ENCODE data around the gene AFG1L. TPM values are rescaled to one million over a fixed set of nuclear protein-coding genes. Genes with fewer than 3 reads are reported as not detected.

Gene AFG1L
- total RNA-seq, 1 experiment from 2014 or later: 6.8 TPM

- in situ Hi-C loops (cut with HindIII; ENCODE audit: low pct_unique_long_range_greater_than_20kb, low sequenced_read_pairs): no loop called here
- no peak for DNase-seq (ENCODE audit: low read depth)
Observed at GRCh38 chr6:108331982-108332381, 37.1 kb downstream of the AFG1L start.

GRCh38 chr6:108336971-108337370 lies 42.1 kb downstream of the AFG1L start:
- DNase-seq (ENCODE audit: low read depth): no peak
- in situ Hi-C loops (cut with HindIII; ENCODE audit: low pct_unique_long_range_greater_than_20kb, low sequenced_read_pairs): no loop called here

DNA sequence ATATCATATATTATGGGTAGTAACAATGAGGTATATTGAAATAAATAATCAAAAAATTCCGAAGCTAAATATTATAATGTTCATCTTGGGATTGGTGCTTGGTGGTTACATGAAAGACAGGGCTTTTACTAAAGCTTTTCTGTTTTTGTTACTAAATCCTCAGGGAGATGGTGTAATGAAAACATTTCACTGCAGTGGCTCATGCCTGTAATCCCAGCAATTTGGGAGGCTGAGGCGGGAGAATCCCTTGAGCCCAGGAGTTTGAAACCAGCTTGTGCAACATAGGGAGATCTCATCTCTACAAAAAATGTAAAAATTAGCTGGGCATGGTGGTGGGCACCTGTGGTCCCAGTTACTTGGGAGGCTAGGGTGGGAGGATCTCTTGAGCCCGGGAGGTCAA lies 42.9 kb downstream of the AFG1L start:
- DNase-seq (ENCODE audit: low read depth): no peak
- in situ Hi-C loops (cut with HindIII; ENCODE audit: low pct_unique_long_range_greater_than_20kb, low sequenced_read_pairs): no loop called here

DNA sequence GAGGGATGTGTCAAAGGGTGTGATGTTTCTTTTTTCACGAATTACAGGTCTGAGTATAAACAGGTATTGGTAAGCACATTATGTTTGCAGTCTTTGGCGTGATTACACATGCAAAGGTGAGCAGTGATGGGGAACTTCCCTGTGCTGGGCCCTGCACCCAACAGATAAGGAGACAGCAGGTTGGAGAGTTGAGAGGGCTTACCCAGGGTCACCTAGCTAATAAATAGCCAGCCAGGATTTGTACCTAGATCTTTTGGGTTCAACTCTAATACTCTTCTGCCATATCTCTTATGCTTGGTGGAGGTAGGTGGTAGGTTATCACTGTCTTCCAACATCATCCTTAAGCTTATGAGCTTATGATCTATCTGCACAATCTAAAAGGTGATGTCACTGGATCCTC lies 46.5 kb downstream of the AFG1L start:
- no peak for DNase-seq (ENCODE audit: low read depth)
- in situ Hi-C loops (cut with HindIII; ENCODE audit: low pct_unique_long_range_greater_than_20kb, low sequenced_read_pairs): no loop called here

- no peak for DNase-seq (ENCODE audit: low read depth)
- in situ Hi-C loops (cut with HindIII; ENCODE audit: low pct_unique_long_range_greater_than_20kb, low sequenced_read_pairs): no loop called here
Observed at GRCh38 chr6:108343894-108344293, 49.0 kb downstream of the AFG1L start.

DNA sequence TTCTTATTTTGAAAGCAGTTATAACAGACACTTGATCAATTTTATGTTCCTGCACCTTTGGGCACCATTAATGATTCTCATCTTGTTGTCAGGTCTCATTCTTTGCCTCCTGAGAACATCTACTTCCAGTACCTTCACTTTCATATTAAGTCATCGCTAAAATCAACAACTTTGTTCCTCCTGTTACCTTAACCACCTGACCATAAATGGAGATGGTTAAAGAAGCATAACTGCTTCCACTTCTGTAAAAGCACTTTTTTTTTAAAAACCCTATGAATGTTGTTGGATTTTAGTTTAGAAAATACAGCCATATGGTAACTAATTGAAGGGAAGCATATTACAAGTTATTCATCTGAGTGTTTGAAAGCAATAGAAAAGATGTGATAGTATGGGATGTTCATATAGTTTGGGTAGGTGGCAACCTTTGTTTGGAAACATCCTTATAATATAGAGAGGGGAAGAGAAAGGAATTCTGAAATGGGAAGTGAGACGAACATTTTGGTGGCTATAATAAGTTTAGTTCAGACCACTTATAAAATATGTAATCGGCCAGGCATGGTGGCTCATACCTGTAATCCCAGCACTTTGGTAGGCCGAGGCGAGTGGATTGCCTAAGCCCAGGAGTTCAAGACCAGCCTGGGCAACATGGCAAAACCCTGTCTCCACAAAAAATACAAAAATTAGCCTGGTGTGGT lies 53.9 kb downstream of the AFG1L start:
- no peak for DNase-seq (ENCODE audit: low read depth)

GRCh38 chr6:108350528-108350927 lies 55.7 kb downstream of the AFG1L start:
- in situ Hi-C loops (cut with HindIII; ENCODE audit: low pct_unique_long_range_greater_than_20kb, low sequenced_read_pairs): no loop called here

More for the DNA sequence above, 53.9 kb downstream of the AFG1L start:
- in situ Hi-C loops (cut with HindIII; ENCODE audit: low pct_unique_long_range_greater_than_20kb, low sequenced_read_pairs): no loop called here

GRCh38 chr6:108353853-108354252 lies 59.0 kb downstream of the AFG1L start:
- in situ Hi-C loops (cut with HindIII; ENCODE audit: low pct_unique_long_range_greater_than_20kb, low sequenced_read_pairs): no loop called here
- DNase-seq (ENCODE audit: low read depth): no peak

More at GRCh38 chr6:108350528-108350927, 55.7 kb downstream of the AFG1L start:
- DNase-seq (ENCODE audit: low read depth): no peak

GRCh38 chr6:108355120-108355519 lies 60.3 kb downstream of the AFG1L start:
- in situ Hi-C loops (cut with HindIII; ENCODE audit: low pct_unique_long_range_greater_than_20kb, low sequenced_read_pairs): no loop called here
- no peak for DNase-seq (ENCODE audit: low read depth)

DNA sequence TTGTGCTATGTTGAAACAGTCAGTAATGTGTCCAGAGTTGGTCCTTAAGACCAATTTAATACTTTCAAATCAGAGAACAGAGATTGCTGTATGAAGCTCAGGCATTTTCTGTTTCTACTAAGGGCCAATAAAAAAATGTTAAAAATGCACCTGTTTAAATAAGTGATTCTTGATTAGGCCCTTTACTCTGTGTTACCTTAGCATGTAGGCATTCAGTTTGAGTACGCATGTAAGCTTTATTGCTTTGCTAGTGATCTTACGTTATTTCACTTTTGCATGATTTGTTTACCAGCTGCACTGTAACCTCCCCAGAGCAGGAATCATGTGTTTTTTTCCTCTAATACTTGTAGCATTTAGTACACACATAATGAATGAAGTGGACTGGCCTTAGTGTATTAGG lies 61.0 kb downstream of the AFG1L start:
- in situ Hi-C loops (cut with HindIII; ENCODE audit: low pct_unique_long_range_greater_than_20kb, low sequenced_read_pairs): no loop called here
- DNase-seq (ENCODE audit: low read depth): no peak

DNA sequence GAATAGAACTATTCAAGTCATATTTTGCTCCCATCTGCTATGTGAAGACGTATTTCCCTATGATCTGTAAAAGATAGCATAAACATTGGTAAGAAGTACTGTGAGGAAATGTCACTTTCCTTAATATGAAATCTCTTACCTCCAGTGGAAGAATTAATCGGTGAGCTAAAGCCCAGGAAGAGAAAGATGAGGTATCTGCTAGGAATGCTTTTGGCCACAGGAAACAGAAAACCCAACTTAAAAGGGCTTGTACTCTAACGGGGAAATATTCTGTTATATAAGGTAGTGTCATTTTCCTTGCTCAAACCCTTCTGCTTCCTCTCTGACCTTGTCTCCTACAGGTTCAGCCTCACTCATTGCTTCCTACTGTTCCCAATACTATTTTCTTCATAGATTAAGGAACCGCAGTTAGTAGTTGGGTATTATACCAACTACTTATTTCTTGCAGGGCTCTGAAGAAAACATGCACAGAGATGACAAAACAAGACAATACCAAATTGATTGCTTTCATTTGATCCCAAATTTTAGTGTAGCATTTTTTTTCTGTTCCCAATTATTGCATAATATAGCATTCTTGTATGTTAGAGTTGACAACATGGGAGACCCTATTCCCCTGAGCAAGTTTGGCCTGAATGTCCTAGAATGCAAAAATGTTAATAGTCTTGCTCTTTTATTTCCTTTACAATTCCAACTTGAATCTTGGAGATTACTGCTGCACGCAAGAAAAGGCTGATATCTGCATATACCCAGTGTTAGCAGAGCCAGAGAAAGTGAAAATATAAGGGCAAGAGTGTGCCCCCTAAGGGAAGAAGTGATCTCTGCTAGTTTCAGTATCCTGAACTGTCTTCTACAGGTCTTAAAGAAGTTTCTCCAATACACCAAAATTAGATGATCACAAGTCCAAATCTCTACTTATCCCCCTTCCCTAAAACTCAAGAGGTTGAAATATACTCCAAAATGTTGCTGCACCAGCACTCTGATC lies 65.3 kb downstream of the AFG1L start:
- no peak for DNase-seq (ENCODE audit: low read depth)
- in situ Hi-C loops (cut with HindIII; ENCODE audit: low pct_unique_long_range_greater_than_20kb, low sequenced_read_pairs): no loop called here

- no peak for DNase-seq (ENCODE audit: low read depth)
- in situ Hi-C loops (cut with HindIII; ENCODE audit: low pct_unique_long_range_greater_than_20kb, low sequenced_read_pairs): no loop called here
Observed at GRCh38 chr6:108360919-108361311, 66.1 kb downstream of the AFG1L start.

DNA sequence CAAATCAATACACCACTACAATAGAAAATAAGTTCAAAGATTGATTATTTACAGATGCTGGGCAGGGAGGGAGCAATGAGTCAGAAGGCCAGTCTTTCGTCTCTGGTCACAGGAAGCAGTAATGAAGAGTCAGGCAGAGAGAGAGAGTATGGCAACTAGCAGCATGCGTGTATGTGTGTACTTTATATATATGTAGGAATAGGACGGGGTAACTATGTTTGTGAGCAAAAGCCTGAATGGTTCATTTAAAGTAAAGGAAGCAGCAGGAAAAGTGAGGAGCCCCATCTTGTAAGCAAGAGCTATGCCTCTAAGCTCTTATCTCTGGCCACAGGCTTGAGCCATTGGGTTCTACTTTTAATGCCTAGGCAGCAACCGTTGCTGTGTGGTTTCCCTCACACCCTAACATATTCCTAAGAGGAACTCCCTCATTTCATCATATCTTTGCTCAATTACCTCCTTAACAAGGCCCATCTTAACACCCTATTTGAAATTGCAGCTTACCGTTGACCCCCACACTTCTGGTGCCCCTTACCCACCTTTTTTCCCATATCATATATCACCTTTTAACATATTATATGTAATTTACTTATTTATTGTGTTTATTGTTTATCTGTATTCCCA lies 66.6 kb downstream of the AFG1L start:
- in situ Hi-C loops (cut with HindIII; ENCODE audit: low pct_unique_long_range_greater_than_20kb, low sequenced_read_pairs): no loop called here
- no peak for DNase-seq (ENCODE audit: low read depth)

DNA sequence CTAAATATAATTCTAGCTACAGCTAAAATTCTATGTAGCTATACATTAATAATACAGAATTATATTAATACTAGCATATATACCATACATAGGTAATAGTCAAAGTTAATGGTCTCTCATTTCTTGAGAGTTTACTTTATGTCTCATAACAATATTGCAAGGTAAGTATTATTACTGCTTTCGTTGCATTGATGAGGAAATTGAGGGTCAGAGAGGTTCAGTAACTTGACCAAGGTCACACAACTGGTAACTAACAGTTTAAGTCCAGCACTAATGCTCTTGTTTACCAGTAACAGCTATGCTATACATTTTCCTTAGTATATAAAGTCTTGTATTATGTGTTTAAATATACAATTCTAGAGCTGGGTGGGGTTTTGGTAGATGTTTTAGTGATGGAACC lies 67.6 kb downstream of the AFG1L start:
- DNase-seq (ENCODE audit: low read depth): no peak
- in situ Hi-C loops (cut with HindIII; ENCODE audit: low pct_unique_long_range_greater_than_20kb, low sequenced_read_pairs): no loop called here

- DNase-seq (ENCODE audit: low read depth): no peak
Observed at GRCh38 chr6:108363113-108363512, 68.3 kb downstream of the AFG1L start.

DNA sequence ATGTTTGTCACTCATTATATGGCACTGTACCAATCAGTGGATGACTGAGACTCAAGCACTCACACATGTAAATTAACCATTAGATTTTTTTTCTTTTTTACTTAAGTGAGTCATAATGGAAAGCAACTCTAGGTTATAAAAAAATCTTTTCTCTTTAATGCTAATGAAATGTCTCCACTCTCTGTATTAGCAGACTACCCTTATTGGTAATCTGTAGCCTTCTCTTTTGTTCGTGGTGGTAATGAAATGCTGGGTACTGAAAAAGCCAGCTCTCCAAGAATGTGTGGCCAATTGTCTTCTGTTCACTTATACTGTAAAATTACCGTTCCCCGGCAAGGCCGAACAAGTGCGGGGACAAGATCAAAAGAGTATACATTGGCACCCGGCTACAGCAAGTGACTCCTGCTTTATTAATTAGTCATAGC lies 69.0 kb downstream of the AFG1L start:
- no peak for DNase-seq (ENCODE audit: low read depth)
- in situ Hi-C loops (cut with HindIII; ENCODE audit: low pct_unique_long_range_greater_than_20kb, low sequenced_read_pairs): no loop called here

More at GRCh38 chr6:108363113-108363512, 68.3 kb downstream of the AFG1L start:
- in situ Hi-C loops (cut with HindIII; ENCODE audit: low pct_unique_long_range_greater_than_20kb, low sequenced_read_pairs): no loop called here

DNA sequence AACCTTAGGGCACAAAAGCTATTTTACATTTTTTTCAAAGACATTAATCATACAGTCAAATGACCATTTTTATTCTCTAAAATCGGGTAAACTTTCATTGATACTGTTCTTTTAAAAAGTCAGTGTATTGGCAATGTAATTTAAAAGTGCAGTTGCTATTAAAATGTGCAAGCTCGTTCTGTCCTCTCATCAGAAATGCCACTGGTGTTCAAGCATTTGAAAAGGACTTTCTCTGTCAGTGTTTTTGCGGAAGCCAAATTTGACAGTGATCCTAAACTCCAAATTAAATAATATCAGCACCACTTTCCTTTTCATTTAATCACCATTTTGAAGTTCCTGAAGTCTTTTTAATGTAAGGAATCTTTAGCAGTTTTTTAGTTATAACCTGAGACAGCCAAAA lies 69.6 kb downstream of the AFG1L start:
- in situ Hi-C loops (cut with HindIII; ENCODE audit: low pct_unique_long_range_greater_than_20kb, low sequenced_read_pairs): no loop called here
- no peak for DNase-seq (ENCODE audit: low read depth)

GRCh38 chr6:108365478-108365877 lies 70.6 kb downstream of the AFG1L start:
- in situ Hi-C loops (cut with HindIII; ENCODE audit: low pct_unique_long_range_greater_than_20kb, low sequenced_read_pairs): no loop called here

DNA sequence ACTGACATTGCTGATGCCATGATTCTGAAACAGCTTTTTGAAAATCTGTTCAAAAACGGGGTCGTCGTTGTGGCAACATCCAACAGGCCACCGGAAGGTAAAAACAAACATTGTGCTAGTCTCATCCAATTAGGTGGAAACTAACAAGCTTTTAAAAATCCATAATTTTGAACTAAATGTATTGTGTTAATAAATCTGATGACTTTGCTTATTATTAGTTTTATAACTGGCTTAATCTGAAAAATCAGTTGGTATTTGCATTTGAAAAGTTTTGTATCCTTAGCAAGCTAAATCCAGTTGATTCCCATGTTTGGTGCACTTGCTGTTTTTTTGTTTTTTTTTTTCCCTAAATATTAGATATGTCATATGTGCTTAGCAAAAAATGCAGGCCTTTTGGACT lies 71.4 kb downstream of the AFG1L start:
- in situ Hi-C loops (cut with HindIII; ENCODE audit: low pct_unique_long_range_greater_than_20kb, low sequenced_read_pairs): no loop called here

More at GRCh38 chr6:108365478-108365877, 70.6 kb downstream of the AFG1L start:
- no peak for DNase-seq (ENCODE audit: low read depth)

More for the DNA sequence above, 71.4 kb downstream of the AFG1L start:
- no peak for DNase-seq (ENCODE audit: low read depth)

Data from Caki2 (cell line).